Keratinocyte (primary cell): ENCODE measurements around the gene CFAP410. TPM values are rescaled to one million over a fixed set of nuclear protein-coding genes. Genes with fewer than 3 reads are reported as not detected.

Experiments used
- DNase-seq: peaks from one replicate; pipeline ENCODE4 v3.0.0-alpha.2; 2011; ENCODE audit warnings: low read depth, missing footprints, low spot score
- FAIRE-seq: peaks from 2 replicates; lab custom pipeline; 2011; peaks lifted over from hg19 to GRCh38; lab: Jason Lieb, UNC
- H2AFZ ChIP-seq: 2 replicates; pipeline ENCODE4 v1.6.0; 2012; ENCODE audit warnings: low read length, control low read depth, inconsistent platforms; ENCODE audit not compliant: control insufficient read depth
- H3K27ac ChIP-seq: 2 replicates; pipeline ENCODE4 v1.5.1; 2011; ENCODE audit warnings: low read length; ENCODE audit not compliant: control insufficient read depth, insufficient read depth
- H3K27me3 ChIP-seq: 3 replicates; pipeline ENCODE4 v1.6.0; 2011; ENCODE audit warnings: low read length; ENCODE audit not compliant: control insufficient read depth, insufficient read depth; ENCODE audit errors: extremely low read depth
- H3K36me3 ChIP-seq, 2 experiments: 2 replicates in 1 of 2; 3 replicates in 1 of 2; pipeline ENCODE4 v1.5.1; 2011; ENCODE audit warnings: low read length in 2 of 2, mild to moderate bottlenecking in 1 of 2; ENCODE audit not compliant: control insufficient read depth in 2 of 2, insufficient read depth in 2 of 2; ENCODE audit errors: extremely low read depth in 1 of 2
- H3K4me1 ChIP-seq: 3 replicates; pipeline ENCODE4 v1.5.1; 2011; ENCODE audit warnings: low read length; ENCODE audit not compliant: control insufficient read depth, insufficient read depth; ENCODE audit errors: extremely low read depth
- H3K4me2 ChIP-seq: 3 replicates; pipeline ENCODE4 v1.6.0; 2011; ENCODE audit warnings: low read depth, low read length; ENCODE audit not compliant: control insufficient read depth, insufficient read depth; ENCODE audit errors: extremely low read depth
- H3K4me3 ChIP-seq, 3 experiments: fragments of 200-600 bp in 1 of 3; sonication (generic) in 1 of 3; 2 replicates in 2 of 3; 3 replicates in 1 of 3; pipeline ENCODE4 v1.5.1; 2011 to 2016; ENCODE audit warnings: low read length in 3 of 3, mild to moderate bottlenecking in 3 of 3, control low read depth in 2 of 3, inconsistent platforms in 1 of 3, low read depth in 1 of 3, mixed read lengths in 1 of 3, mixed run types in 1 of 3, moderate library complexity in 1 of 3; ENCODE audit not compliant: control insufficient read depth in 2 of 3, insufficient read depth in 2 of 3; ENCODE audit errors: extremely low read depth in 1 of 3
- H3K79me2 ChIP-seq: 2 replicates; pipeline ENCODE4 v1.6.0; 2012; ENCODE audit warnings: low read length; ENCODE audit not compliant: control insufficient read depth, insufficient read depth
- H3K9ac ChIP-seq: 3 replicates; pipeline ENCODE4 v1.6.0; 2011; ENCODE audit warnings: low read length; ENCODE audit not compliant: control insufficient read depth, insufficient read depth; ENCODE audit errors: extremely low read depth
- H3K9me1 ChIP-seq: 3 replicates; pipeline ENCODE4 v1.6.0; 2011; ENCODE audit warnings: low read length; ENCODE audit not compliant: control insufficient read depth, insufficient read depth; ENCODE audit errors: extremely low read depth
- H3K9me3 ChIP-seq: 2 replicates; pipeline ENCODE4 v1.5.1; 2012; ENCODE audit warnings: low read depth, low read length; ENCODE audit not compliant: control insufficient read depth
- H4K20me1 ChIP-seq: 3 replicates; pipeline ENCODE4 v1.6.0; 2011; ENCODE audit warnings: low read length; ENCODE audit not compliant: control insufficient read depth, insufficient read depth; ENCODE audit errors: extremely low read depth
- CTCF ChIP-seq, 3 experiments: IDR thresholded peaks in 1 of 3; conservative IDR thresholded peaks in 1 of 3; optimal IDR thresholded peaks in 1 of 3; 2 replicates in 2 of 3; 3 replicates in 1 of 3; pipeline versions ENCODE3 to v1.5.1; 2011; ENCODE audit warnings: low read length in 3 of 3, mild to moderate bottlenecking in 3 of 3, moderate library complexity in 2 of 3, control low read depth in 1 of 3, inconsistent platforms in 1 of 3; ENCODE audit not compliant: insufficient read depth in 2 of 3; ENCODE audit errors: extremely low read depth in 1 of 3
- EZH2 ChIP-seq: IDR thresholded peaks from one replicate; pipeline ENCODE4 v1.6.1; 2012; ENCODE audit warnings: inconsistent platforms, mild to moderate bottlenecking, low read length, moderate library complexity
- dilution Hi-C: fragments of 300-500 bp; cut with MboI; formaldehyde crosslinking; loops from one replicate; pipeline ENCODE4 v1.7.0; 2020; ENCODE audit warnings: low sequenced_read_pairs; ENCODE audit not compliant: extremely low pct_ligation_motif_present
- polyA plus RNA-seq, 5 experiments: library from polyadenylated mRNA; depleted of rRNA in 3 of 5; stranded (reverse) in 3 of 5; stranded (forward) in 1 of 5; unstranded in 1 of 5; fragments of >200 nt; gene quantifications; 1 replicate in 1 of 5; 2 replicates in 3 of 5; 3 replicates in 1 of 5; pipeline versions ENCODE4 v1.2.1 to v1.2.3, GENCODE V29; 2011 to 2012; ENCODE audit warnings: missing spikeins in 2 of 5, low read depth in 1 of 5, low replicate concordance in 1 of 5

The CFAP410 gene
- polyA plus RNA-seq, 1 donor (not counting 4 experiments of a cell fraction or from before 2014, with no cell fraction given) = 2.2 TPM

- no peak overlapping the region for H3K9ac ChIP-seq
- no peaks in the 10 kb centered on the region for H3K79me2 ChIP-seq
- no peak for FAIRE-seq
- dilution Hi-C loops = no loop called here
- no peak overlapping the region for H3K4me2 ChIP-seq
- no peaks in the 10 kb centered on the region for H3K9me3 ChIP-seq
- no peak for DNase-seq
- no peaks in the 10 kb centered on the region for H3K9me1 ChIP-seq
- H3K4me1 ChIP-seq = no peaks in the 10 kb centered on the region
- H2AFZ ChIP-seq = no peak overlapping the region
- H4K20me1 ChIP-seq = no peaks in the 10 kb centered on the region
- H3K4me3 ChIP-seq = no peak overlapping the region
- H3K27ac ChIP-seq = no peak overlapping the region
- no peaks in the 10 kb centered on the region for H3K36me3 ChIP-seq
- TF ChIP-seq EZH2 = peak; percentile 62
- no peak for TF ChIP-seq CTCF (optimal IDR thresholded peaks at IDR 0.05 in 1 of 3, IDR thresholded peaks at IDR 0.05 in 1 of 3, conservative IDR thresholded peaks at IDR 0.05 in 1 of 3; ENCODE audit: extremely low read depth in 1 of 3, insufficient read depth in 2 of 3, low read length in 3 of 3)
- H3K27me3 ChIP-seq = peaks cover 48% of the 10 kb centered on the region
These were observed 10.9 kb upstream of the CFAP410 start for GRCh38 chr21:44349847-44350772.

GRCh38 chr21:44349416-44349846 is 10.2 kb upstream of the CFAP410 start:
- no peak for DNase-seq
- Histone ChIP-seq H2AFZ (no peak overlapping the region), H3K4me1 (no peaks in the 10 kb centered on the region), H3K9ac (no peak overlapping the region), H3K9me3 (no peaks in the 10 kb centered on the region), H3K27me3 (peaks cover 48% of the 10 kb centered on the region), H3K79me2 (no peaks in the 10 kb centered on the region), H3K4me2 (no peak overlapping the region), H3K9me1 (no peaks in the 10 kb centered on the region), H3K4me3 (no peak overlapping the region), H3K27ac (no peak overlapping the region), H3K36me3 (no peaks in the 10 kb centered on the region), H4K20me1 (no peaks in the 10 kb centered on the region)
- no peak for TF ChIP-seq EZH2
- TF ChIP-seq CTCF (optimal IDR thresholded peaks at IDR 0.05 in 1 of 3, IDR thresholded peaks at IDR 0.05 in 1 of 3, conservative IDR thresholded peaks at IDR 0.05 in 1 of 3; ENCODE audit: extremely low read depth in 1 of 3, insufficient read depth in 2 of 3, low read length in 3 of 3) = no peak
- FAIRE-seq = no peak
- dilution Hi-C loops = no loop called here
